EL (cell line): ENCODE data around the gene CAPS.

Experiments used
- DNase-seq: peaks from one replicate; pipeline ENCODE4 v3.0.0-alpha.2; 2016

Gene CAPS

DNA sequence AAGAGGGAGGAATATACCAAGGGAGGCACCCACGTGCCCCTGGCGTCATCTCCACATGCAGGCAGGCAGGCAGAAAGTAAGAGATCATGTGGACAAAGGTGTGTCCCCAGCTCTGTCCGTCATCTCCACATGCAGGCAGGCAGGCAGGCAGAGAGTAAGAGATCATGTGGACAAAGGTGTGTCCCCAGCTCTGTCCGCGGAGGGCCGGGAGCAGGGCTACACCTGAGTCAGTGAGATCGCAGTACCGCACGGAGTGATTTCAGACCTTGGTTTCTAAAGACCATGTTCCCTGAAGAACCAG, 22.2 kb downstream of the CAPS start:
- DNase-seq = no peak

DNA sequence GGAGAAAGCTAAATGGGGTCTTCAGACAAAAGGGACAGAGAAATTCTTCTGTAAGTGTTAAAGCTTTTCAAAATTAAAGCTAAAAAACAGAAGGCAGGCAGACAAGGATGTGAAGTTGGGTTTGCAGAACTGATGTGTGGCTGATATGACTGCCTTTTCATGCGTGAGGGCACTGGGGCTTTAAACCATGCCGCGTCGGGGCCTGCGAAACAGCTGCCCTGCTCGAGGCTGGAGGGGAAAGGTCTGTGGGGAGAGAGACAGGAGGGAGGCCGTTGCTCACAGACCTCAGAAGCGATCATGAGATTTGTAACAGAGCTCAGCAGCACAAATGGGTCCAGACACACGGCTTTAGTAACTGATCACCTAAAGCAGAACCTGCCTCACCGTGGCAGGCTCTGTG, 23.5 kb downstream of the CAPS start:
- no peak for DNase-seq

DNA sequence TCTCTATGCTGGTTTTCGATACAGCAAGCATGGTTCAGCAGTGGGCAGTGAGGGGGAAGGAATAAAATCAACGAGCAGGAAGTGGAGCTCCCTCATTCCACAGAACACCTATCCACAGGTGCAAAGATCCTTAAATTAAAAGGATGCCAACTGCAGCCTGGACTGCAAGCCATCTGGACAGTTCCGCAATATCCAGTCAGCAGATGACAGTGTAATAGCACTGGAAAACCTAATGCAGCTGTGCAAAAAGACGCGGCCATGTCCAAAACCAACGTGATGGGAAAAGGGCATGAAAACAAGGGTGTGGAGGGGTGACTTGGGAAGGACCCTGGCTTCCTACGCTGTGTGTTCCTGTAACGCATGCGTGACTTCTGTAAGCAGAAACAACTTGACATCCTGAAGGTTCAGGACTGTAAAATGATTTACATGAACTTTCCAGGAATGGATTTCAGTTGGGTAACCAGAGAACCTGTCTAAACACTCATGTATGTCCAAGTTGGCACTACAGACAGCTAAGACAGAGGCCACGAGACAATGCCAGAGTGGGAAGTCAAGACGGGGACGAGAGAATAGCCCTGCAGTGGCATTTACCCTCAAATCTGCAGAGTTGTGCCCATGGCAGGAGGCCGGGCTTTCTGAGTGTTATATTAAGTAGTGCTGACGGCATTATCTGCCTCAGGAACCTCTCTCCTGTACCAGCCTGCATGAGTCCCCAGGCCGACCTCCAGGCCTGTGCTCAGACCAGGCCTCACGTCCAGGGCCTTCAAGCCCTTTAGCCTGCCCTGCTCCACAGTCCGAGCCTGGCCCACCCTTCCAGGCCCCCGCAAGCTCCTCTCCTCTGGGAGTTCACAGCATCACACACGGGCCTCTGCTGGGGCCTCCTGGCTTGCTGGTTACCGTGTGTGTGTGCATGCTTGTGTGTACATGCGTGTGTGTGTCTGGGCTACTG, 26.5 kb downstream of the CAPS start:
- DNase-seq = no peak

DNA sequence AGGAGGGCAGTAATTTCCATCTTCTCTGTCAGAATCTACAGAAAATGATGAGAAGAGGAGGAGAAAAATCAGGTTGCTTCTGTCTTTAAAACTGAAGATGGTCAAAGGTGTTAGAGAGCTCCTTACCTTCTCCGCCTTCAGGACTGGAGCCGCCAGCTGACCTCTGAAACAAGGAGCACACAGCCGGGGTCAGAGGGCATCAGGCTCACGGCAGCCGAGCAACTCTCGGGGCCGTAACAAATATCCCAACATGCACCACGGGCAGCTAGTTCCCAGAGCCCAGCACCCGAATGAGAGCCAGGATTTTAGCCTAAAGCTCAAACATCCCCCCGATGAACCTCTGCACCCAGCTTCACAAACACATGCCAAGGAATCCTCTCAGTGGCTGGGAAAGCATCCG, 27.6 kb downstream of the CAPS start:
- no peak for DNase-seq

DNA sequence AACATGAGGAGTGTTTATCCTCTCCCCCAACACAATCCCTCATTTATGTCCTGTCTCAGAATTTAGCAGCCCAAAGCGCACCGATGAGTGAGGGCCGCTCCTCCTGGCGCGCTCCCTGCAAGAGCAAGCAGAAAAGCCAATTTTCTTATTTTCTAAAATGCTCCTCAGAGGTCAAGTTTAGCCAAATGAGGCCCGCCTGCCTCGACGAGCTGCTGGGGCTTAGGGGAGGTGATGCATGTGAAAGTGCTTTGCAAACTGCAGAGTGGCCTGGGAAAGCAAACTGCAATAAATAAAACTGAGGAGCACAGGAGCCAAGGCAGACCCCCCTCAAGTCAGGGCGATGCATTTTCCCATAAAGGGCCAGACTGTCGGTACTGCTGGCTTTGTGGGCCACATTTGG, 29.0 kb downstream of the CAPS start:
- DNase-seq = no peak

GRCh38 chr19:5943623-5944022, 29.6 kb downstream of the CAPS start:
- peak; percentile 20 for DNase-seq

DNA sequence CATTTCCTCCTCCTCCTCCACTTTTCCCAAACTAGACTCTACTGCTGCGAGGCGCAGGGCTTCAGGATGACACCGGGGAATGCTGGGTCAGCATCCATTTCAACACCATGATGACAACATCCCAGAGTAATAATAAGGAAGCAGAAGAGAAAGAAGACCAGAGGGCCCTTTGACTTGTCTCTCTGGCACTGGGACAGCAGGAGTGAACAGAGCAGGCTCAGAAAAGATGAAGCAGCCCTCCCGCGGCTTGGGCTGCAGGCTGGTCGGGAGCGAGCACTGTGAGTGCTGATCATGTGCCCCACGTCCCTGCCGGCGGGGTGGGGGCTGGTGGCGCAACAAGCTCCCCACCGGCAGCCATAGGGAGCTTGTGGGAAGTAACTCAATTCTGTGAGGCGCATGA, 33.4 kb downstream of the CAPS start:
- no peak for DNase-seq

- no peak for DNase-seq
Measured at GRCh38 chr19:5948752-5949564, 34.9 kb downstream of the CAPS start.

- DNase-seq = no peak
Measured at GRCh38 chr19:5949792-5950305, 35.8 kb downstream of the CAPS start.

DNA sequence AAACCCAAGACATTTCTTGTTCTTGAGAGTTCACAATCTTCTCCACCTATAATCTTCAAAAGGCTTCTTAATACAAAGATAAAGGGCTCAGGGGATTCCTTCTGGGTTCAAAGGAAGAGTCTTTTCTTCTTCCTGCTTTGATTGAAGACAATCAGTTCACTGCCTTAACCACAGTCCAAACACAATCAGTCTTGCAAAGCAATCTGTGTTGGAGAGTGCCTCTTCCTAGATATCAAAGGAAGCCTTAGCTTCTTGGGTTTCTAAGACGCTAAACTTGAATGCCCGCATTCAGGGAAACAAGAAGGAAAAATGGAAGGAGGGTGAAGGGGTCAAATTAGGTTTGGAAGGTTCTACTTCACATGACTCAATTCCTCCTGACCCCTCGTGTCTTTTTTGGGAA, 36.7 kb downstream of the CAPS start:
- DNase-seq = no peak

DNA sequence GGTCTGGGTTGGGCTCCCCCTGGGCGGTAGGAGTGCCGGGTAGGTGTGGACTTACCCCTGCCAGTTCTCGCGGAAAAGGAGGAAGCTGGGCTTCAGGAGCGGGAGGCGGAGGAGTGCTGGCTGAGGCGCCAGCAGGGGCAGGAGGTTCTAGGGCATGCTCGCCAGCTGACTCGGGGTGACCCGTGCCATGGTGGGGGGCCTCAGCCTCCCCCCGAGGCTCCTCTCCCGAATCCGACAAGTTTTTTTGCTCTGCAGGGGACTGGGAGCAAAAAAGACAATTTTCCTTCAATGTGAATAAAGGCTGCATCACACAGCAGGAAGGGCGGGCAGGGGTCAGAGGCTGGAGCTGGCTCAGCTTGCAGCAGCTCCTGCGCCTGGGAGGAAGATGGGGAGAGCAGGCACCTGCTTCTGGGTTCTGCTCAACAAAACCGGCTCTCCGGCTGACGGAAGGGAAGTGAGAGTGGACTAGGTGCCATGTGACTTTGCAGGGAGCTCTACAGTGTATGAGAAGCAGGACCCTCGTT, 37.3 kb downstream of the CAPS start:
- no peak for DNase-seq

GRCh38 chr19:5952193-5953029, 38.4 kb downstream of the CAPS start:
- no peak for DNase-seq

GRCh38 chr19:5953030-5953589, 39.1 kb downstream of the CAPS start:
- no peak for DNase-seq

- DNase-seq = no peak
Measured at GRCh38 chr19:5953680-5954213, 39.7 kb downstream of the CAPS start.

DNA sequence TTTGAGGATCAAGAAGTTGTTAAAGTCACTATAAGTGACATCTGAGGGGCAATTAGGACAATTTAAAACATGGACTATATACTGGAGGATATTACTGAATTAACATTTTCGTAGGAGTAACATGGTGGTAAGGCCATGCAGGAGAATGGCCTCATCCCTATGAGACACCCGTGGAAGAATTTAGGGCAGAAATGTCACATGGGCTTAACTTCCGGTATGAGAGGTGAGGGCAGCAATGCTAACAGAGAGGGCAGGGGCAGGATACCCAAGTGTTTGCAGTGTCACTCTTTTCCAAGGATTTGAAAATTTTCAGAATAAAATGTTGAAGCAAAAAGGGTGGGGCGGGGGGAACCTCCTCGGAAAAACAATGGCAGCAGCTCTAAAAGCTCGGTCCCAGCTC, 40.2 kb downstream of the CAPS start:
- DNase-seq = peak; percentile 36

DNA sequence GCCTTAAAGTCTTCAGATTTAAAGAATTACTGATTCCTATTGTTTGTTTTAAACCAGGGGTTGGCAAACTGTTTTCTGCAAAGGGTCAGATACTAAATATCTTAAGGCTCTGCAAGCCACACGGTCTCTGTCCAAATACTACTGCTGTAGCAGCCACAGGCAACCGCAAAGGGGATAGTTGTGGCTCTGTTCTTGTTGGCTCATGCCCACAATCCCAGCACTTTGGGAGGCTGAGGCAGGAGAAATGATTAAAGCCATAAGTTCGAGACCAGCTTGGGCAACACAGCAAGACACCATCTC, 41.5 kb downstream of the CAPS start:
- DNase-seq = no peak

GRCh38 chr19:5956323-5956722, 42.3 kb downstream of the CAPS start:
- no peak for DNase-seq

DNA sequence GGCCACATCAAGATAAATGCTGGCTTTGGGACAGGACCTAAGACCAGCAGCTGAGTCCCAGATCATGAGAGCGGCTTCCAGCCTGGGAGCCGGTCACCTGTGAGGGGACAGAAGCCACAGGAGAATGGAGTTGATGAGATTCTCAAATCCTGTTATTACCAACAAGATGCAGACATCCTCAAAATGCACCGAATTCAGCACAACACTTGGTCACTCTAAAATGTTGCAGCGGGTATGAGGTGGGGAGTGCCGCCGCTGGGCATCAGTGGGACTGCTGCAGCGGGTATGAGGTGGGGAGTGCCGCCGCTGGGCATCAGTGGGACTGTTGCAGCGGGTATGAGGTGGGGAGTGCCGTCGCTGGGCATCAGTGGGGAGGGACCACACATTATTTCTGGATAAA, 42.7 kb downstream of the CAPS start:
- no peak for DNase-seq

DNA sequence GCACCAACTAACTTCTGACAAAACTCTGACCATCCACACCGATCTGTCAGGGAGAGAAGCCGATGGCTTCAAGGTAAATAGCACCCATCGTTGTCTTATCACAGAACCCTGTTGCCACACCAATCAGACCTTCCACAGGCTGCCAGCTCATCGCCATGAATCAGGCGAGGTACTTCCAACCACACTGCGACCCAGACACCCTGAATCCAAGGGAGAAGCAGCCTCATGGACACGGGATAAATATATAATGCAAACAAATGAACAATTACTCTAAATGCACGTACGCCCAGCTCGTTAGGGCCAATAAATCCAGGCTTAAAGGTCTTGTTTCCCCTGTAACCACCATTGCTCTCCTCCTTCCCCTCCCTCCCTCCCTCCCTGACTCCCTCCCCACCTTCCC, 43.1 kb downstream of the CAPS start:
- peak; percentile 34 for DNase-seq

- DNase-seq = no peak
Measured at GRCh38 chr19:5958074-5958850, 44.2 kb downstream of the CAPS start.

GRCh38 chr19:5958851-5959122, 44.7 kb downstream of the CAPS start:
- DNase-seq = no peak
